ENCODE measurements around the gene PTPRN2.

The PTPRN2 gene

DNA sequence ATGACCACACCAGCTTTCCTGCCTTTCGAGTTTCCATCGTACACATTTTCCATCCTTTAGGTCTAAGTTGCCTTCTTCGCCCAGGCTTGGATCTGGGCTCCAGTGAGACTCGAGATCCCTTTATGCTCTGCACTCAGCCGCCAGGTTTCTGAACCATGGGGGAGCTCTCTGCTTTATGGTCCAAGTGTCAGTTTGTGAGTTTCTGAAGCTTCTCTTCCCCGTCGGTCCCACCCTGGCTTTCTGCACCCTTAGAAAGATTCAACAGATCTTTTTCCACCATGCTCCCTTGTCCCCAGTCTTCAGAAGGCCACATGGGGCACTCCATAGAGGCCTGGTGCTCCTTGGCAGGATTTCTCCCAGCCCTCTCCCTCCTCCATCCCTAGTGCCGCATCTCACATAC, 402.0 kb downstream of the PTPRN2 start:
- no peak for DNase-seq (ENCODE audit: low read depth)
- TF ChIP-seq, protein P1, sequence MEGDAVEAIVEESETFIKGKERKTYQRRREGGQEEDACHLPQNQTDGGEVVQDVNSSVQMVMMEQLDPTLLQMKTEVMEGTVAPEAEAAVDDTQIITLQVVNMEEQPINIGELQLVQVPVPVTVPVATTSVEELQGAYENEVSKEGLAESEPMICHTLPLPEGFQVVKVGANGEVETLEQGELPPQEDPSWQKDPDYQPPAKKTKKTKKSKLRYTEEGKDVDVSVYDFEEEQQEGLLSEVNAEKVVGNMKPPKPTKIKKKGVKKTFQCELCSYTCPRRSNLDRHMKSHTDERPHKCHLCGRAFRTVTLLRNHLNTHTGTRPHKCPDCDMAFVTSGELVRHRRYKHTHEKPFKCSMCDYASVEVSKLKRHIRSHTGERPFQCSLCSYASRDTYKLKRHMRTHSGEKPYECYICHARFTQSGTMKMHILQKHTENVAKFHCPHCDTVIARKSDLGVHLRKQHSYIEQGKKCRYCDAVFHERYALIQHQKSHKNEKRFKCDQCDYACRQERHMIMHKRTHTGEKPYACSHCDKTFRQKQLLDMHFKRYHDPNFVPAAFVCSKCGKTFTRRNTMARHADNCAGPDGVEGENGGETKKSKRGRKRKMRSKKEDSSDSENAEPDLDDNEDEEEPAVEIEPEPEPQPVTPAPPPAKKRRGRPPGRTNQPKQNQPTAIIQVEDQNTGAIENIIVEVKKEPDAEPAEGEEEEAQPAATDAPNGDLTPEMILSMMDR (conservative IDR thresholded peaks at IDR 0.05; ENCODE audit: low read depth, low read length), result no peak
- no peak overlapping the region for H3K4me3 ChIP-seq (ENCODE audit: low read depth, low read length)

DNA sequence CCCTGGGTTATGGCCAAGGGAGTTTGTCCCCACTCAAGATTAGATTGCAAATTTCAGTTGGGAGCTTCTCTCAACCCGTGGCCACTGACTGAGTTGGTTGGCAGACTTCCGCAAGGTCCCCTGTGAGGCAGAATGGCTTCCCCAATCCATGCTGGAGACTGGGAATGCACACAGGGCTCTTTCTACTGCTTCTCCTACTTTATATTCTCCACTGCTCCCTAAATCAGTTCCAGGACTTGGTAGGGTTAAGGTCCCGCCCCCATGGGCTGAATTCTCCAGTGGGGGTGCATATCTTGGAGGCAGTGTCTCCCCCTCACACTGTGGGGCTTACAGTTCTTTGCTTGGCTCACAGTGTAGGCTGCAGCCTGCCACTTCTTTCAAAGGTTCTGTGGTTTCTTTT, 404.2 kb downstream of the PTPRN2 start:
- TF ChIP-seq, protein P1 (conservative IDR thresholded peaks at IDR 0.05; ENCODE audit: low read depth, low read length), result no peak
- DNase-seq (ENCODE audit: low read depth), result no peak
- no peak overlapping the region for H3K4me3 ChIP-seq (ENCODE audit: low read depth, low read length)

DNA sequence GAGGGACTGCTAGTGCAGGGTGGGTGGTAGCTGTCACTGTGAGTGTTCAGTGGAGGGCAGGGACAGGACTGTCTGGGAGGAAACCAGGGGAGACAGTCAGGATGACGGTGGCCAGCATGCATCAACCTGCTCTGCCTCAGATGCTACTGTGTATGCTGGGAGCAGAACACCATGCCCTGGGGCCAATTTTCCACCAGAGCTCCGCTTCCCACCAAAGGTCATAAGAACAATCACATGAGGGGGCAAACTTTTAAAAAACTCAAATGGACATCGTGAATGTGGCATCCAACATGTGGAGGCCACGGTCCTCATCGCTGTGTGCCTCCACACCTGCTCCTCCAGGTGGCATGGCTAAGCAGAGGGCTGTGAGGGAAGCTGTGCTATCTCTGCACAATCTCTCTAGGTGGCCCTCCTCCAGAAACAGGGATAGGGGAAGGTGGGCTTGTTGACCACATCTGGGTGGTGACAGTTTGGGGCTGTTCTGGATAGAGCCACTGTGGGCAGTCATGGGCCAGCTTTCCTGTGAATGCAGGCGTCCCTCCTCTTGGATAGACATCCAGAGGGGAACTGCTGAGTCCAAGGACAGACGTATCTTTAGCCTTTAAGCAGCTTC, 411.0 kb downstream of the PTPRN2 start:
- DNase-seq (ENCODE audit: low read depth), result no peak
- TF ChIP-seq, protein P1 (conservative IDR thresholded peaks at IDR 0.05; ENCODE audit: low read depth, low read length), result no peak
- no peak overlapping the region for H3K4me3 ChIP-seq (ENCODE audit: low read depth, low read length)

DNA sequence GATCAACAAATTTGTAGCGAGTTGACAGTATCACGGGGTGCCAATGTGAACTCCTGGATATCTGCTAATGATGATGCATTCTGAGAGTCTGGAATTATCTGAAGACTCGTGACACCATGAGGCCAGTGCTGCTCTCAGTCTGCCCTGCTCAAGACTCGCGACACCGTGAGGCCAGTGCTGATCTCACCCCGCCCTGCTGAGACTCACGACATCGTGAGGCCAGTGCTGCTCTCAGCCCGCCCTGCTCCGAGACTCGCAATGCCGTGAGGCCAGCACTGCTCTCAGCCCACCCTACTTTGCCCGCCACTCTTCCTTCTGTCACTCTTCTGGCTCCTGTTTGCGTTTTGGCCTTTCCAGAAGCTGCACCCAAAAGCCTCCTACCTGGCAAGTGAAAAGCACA, 411.8 kb downstream of the PTPRN2 start:
- no peak for DNase-seq (ENCODE audit: low read depth)
- TF ChIP-seq, protein P1 (conservative IDR thresholded peaks at IDR 0.05; ENCODE audit: low read depth, low read length), result no peak
- H3K4me3 ChIP-seq (ENCODE audit: low read depth, low read length), result no peak overlapping the region

DNA sequence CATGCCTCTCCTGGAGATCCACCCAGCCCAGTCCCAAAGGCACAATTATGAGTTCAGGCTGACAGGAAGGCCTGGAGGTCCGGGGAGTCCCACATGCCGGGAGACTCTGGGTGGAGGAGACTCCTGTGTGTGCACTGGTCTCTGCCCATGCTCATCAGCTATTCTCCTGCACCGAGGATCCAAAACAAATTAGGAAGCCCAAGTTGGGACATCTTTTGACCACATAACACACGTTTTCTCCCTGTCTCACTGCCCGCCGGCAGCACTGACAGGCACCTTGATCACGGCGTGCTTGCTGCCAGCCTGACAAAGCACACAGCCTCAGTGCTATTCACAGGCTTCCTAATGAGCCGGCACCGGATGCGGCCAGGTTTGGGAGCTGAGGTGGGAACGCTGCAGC, 412.7 kb downstream of the PTPRN2 start:
- no peak for DNase-seq (ENCODE audit: low read depth)
- no peak overlapping the region for H3K4me3 ChIP-seq (ENCODE audit: low read depth, low read length)
- TF ChIP-seq, protein P1 (conservative IDR thresholded peaks at IDR 0.05; ENCODE audit: low read depth, low read length), result no peak

DNA sequence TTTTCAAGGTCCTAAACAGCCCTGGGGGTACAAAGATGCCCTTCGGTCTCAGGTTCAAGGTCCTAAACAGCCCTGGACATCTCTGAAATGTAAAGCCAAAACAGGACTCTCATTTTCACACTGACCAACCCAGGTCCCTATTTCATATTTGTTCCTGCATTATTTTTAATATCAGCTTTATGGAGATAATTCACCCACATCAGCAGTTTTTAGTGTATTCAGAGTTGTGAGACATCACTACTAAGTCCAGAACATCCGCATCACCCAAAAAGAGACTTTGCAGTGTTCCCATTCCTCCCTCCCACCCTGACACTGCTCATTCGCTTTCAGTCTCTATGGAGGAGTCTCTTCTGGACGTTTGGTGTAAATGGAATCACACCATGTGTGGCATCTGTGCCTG, 420.2 kb downstream of the PTPRN2 start:
- no peak for DNase-seq (ENCODE audit: low read depth)
- no peak overlapping the region for H3K4me3 ChIP-seq (ENCODE audit: low read depth, low read length)
- TF ChIP-seq, protein P1 (conservative IDR thresholded peaks at IDR 0.05; ENCODE audit: low read depth, low read length), result no peak

All from choroid plexus epithelial cell (primary cell).